H9 (cell line): Measurements from ENCODE around the gene NR0B2. TPM values are rescaled to one million over a fixed set of nuclear protein-coding genes. Genes with fewer than 3 reads are reported as not detected.
A peak's percentile ranks its signal among the peaks of the same experiment; 100 is the strongest.

Experiments used
- DNase-seq: peaks from one replicate; pipeline ENCODE4 v3.0.0-alpha.2; 2017
- H2AFZ ChIP-seq: one replicate; pipeline ENCODE4 v1.6.1; 2013; ENCODE audit warnings: mild to moderate bottlenecking, low read length, control low read depth, moderate library complexity
- H2AK5ac ChIP-seq: 2 replicates; pipeline ENCODE4 v1.6.1; 2013; ENCODE audit warnings: low read length, control low read depth, mixed read lengths; ENCODE audit not compliant: insufficient read length
- H2BK120ac ChIP-seq: one replicate; pipeline ENCODE4 v1.6.1; 2013; ENCODE audit warnings: low read depth, mild to moderate bottlenecking, low read length, control low read depth, inconsistent platforms; ENCODE audit not compliant: poor library complexity, severe bottlenecking
- H2BK12ac ChIP-seq: 2 replicates; pipeline ENCODE4 v1.6.1; 2013; ENCODE audit warnings: low read length, control low read depth, mixed read lengths, low read depth; ENCODE audit not compliant: insufficient read length
- H2BK15ac ChIP-seq: 2 replicates; pipeline ENCODE4 v1.6.1; 2013; ENCODE audit warnings: low read depth, low read length, control low read depth
- H2BK20ac ChIP-seq: one replicate; pipeline ENCODE4 v1.6.1; 2013; ENCODE audit warnings: low read depth, mild to moderate bottlenecking, low read length, control low read depth, inconsistent platforms; ENCODE audit not compliant: poor library complexity, severe bottlenecking
- H2BK5ac ChIP-seq: 2 replicates; pipeline ENCODE4 v1.6.1; 2013; ENCODE audit warnings: low read length, control low read depth, mixed read lengths; ENCODE audit not compliant: insufficient read length
- H3K14ac ChIP-seq: 2 replicates; pipeline ENCODE4 v1.6.1; 2013; ENCODE audit warnings: low read length, control low read depth; ENCODE audit not compliant: insufficient read depth
- H3K18ac ChIP-seq: 2 replicates; pipeline ENCODE4 v1.6.1; 2013; ENCODE audit warnings: low read depth, mild to moderate bottlenecking, mixed read lengths, low read length, control low read depth; ENCODE audit not compliant: insufficient read length
- H3K23ac ChIP-seq: 2 replicates; pipeline ENCODE4 v1.6.1; 2013; ENCODE audit warnings: low read length, control low read depth, mixed read lengths, low read depth; ENCODE audit not compliant: insufficient read length
- H3K23me2 ChIP-seq: 2 replicates; pipeline ENCODE4 v1.6.1; 2013; ENCODE audit warnings: low read depth, mild to moderate bottlenecking, mixed read lengths, low read length, control low read depth; ENCODE audit not compliant: insufficient read length, poor library complexity, severe bottlenecking
- H3K27ac ChIP-seq: 2 replicates; pipeline ENCODE4 v1.5.1; 2013; ENCODE audit warnings: low read length, control low read depth, mixed read lengths, low read depth; ENCODE audit not compliant: insufficient read length
- H3K27me3 ChIP-seq: 2 replicates; pipeline ENCODE4 v1.6.1; 2013; ENCODE audit warnings: low read length, control low read depth, inconsistent platforms; ENCODE audit not compliant: insufficient read depth
- H3K4ac ChIP-seq: 2 replicates; pipeline ENCODE4 v1.6.1; 2013; ENCODE audit warnings: low read depth, mild to moderate bottlenecking, control low read depth, inconsistent platforms, low read length, moderate library complexity
- H3K4me1 ChIP-seq: 2 replicates; pipeline ENCODE4 v1.6.1; 2013; ENCODE audit warnings: low read length, control low read depth, inconsistent platforms; ENCODE audit not compliant: insufficient read depth
- H3K4me2 ChIP-seq: 2 replicates; pipeline ENCODE4 v1.6.1; 2013; ENCODE audit warnings: low read length, control low read depth, mixed read lengths; ENCODE audit not compliant: insufficient read length, insufficient read depth
- H3K56ac ChIP-seq: 2 replicates; pipeline ENCODE4 v1.6.1; 2013; ENCODE audit warnings: low read depth, mild to moderate bottlenecking, mixed read lengths, low read length, control low read depth; ENCODE audit not compliant: insufficient read length
- H3K79me1 ChIP-seq: 2 replicates; pipeline ENCODE4 v1.6.1; 2013; ENCODE audit warnings: low read depth, mild to moderate bottlenecking, moderate library complexity, low read length, control low read depth, inconsistent platforms; ENCODE audit not compliant: insufficient read depth, poor library complexity, severe bottlenecking
- H3K79me2 ChIP-seq: 2 replicates; pipeline ENCODE4 v1.6.1; 2013; ENCODE audit warnings: low read length, control low read depth, inconsistent platforms; ENCODE audit not compliant: insufficient read depth
- H3K9ac ChIP-seq: 2 replicates; pipeline ENCODE4 v1.6.1; 2013; ENCODE audit warnings: low read length, control low read depth, mixed read lengths; ENCODE audit not compliant: insufficient read length; ENCODE audit errors: extremely low read depth
- H3K9me3 ChIP-seq: one replicate; pipeline ENCODE4 v1.6.1; 2013; ENCODE audit warnings: low read depth, low read length, inconsistent platforms; ENCODE audit not compliant: control insufficient read depth
- H3T11ph ChIP-seq: one replicate; pipeline ENCODE4 v1.6.1; 2013; ENCODE audit warnings: mild to moderate bottlenecking, low read length, control low read depth, inconsistent platforms
- H4K20me1 ChIP-seq: one replicate; pipeline ENCODE4 v1.6.1; 2013; ENCODE audit not compliant: control insufficient read depth, insufficient read length, insufficient read depth
- H4K5ac ChIP-seq: 2 replicates; pipeline ENCODE4 v1.6.1; 2013; ENCODE audit warnings: low read depth, mild to moderate bottlenecking, mixed read lengths, low read length, control low read depth; ENCODE audit not compliant: insufficient read length
- H4K8ac ChIP-seq: replicated peaks from 2 replicates; pipeline ENCODE4 v1.6.1; 2013; ENCODE audit warnings: low read length, control low read depth, mixed read lengths, low read depth; ENCODE audit not compliant: insufficient read length
- H4K91ac ChIP-seq: 2 replicates; pipeline ENCODE4 v1.6.1; 2013; ENCODE audit warnings: low read depth, mild to moderate bottlenecking, moderate library complexity, mixed read lengths, low read length, control low read depth; ENCODE audit not compliant: insufficient read length
- H3K27ac Mint-ChIP-seq, 3 experiments: 2 replicates in 2 of 3; 3 replicates in 1 of 3; pipeline ENCODE4 v1.8.0; 2020 to 2021; ENCODE audit warnings: mixed read lengths in 3 of 3, mild to moderate bottlenecking in 1 of 3, moderate library complexity in 1 of 3
- H3K27me3 Mint-ChIP-seq: 2 replicates; pipeline ENCODE4 v1.8.0; 2021; ENCODE audit warnings: low read depth, mild to moderate bottlenecking, moderate library complexity, mixed read lengths
- H3K36me3 Mint-ChIP-seq, 3 experiments: 2 replicates in 2 of 3; 3 replicates in 1 of 3; pipeline ENCODE4 v1.8.0; 2020 to 2021; ENCODE audit warnings: low read depth in 3 of 3, mixed read lengths in 3 of 3; ENCODE audit not compliant: insufficient read depth in 1 of 3
- H3K4me1 Mint-ChIP-seq, 2 experiments: 2 replicates each; pipeline ENCODE4 v1.8.0; 2020; ENCODE audit warnings: mixed read lengths in 2 of 2
- H3K4me3 Mint-ChIP-seq, 2 experiments: 2 replicates in 1 of 2; 3 replicates in 1 of 2; pipeline ENCODE4 v1.8.0; 2020 to 2021; ENCODE audit warnings: mild to moderate bottlenecking in 2 of 2, mixed read lengths in 2 of 2, moderate library complexity in 1 of 2
- H3K9me3 Mint-ChIP-seq, 2 experiments: 2 replicates in 1 of 2; 3 replicates in 1 of 2; pipeline ENCODE4 v1.8.0; 2020; ENCODE audit warnings: mild to moderate bottlenecking in 2 of 2, mixed read lengths in 2 of 2, moderate library complexity in 1 of 2
- WGBS: extraction: QIAGEN DNeasy Blood & Tissue Kit; methylation state at CpG from one replicate; pipeline ENCODE4 v1.1.7; 2013; ENCODE audit warnings: missing lambda C conversion rate, low lambda C conversion rate, mixed read lengths; ENCODE audit not compliant: insufficient read length; ENCODE audit errors: extremely low coverage; 5-methylcytosine and 5-hydroxymethylcytosine counted together
- total RNA-seq: library from RNA; stranded (reverse); gene quantifications from 2 replicates; pipeline ENCODE4 v1.2.1, GENCODE V29; 2021
- TF ChIP-seq, protein P1 (sequence below): fragments of 200-600 bp; sonication (generic); conservative IDR thresholded peaks from 3 replicates; pipeline ENCODE4 v1.8.0; 2021; ENCODE audit warnings: antibody characterized with exemption, mild to moderate bottlenecking

NR0B2 gene
- total RNA-seq, 1 experiment from 2014 or later: not detected

GRCh38 chr1:26887125-26887524 is 26.6 kb downstream of the NR0B2 start:
- H3K27ac Mint-ChIP-seq: peak overlapping the region in 1 of 3 experiments; percentile 75; a peak in 1 of 7 replicates

More at GRCh38 chr1:26887125-26887524, 26.6 kb downstream of the NR0B2 start:
- peak overlapping the region; percentile 22 to 62; a peak in 3 of 5 replicates for H3K4me3 Mint-ChIP-seq
- Histone ChIP-seq H2BK120ac (no peak overlapping the region), H3K23ac (no peak overlapping the region), H3K9ac (no peak overlapping the region), H3K56ac (no peak overlapping the region), H4K20me1 (peaks cover 2% of the 10 kb centered on the region), H2AFZ (no peak overlapping the region), H3K18ac (no peak overlapping the region), H2BK5ac (no peak overlapping the region), H3K9me3 (no peaks in the 10 kb centered on the region), H3K79me2 (no peaks in the 10 kb centered on the region), H2AK5ac (no peak overlapping the region), H3K4ac (no peak overlapping the region), H3K4me2 (no peak overlapping the region), H2BK12ac (no peak overlapping the region), H4K8ac (no peak overlapping the region), H3T11ph (no peak overlapping the region), H3K4me1 (no peaks in the 10 kb centered on the region; the same call in 1 of the 2 replicates), H3K27me3 (no peaks in the 10 kb centered on the region; the same call in 1 of the 2 replicates), H2BK20ac (no peak overlapping the region), H2BK15ac (no peak overlapping the region), H4K91ac (no peak overlapping the region), H3K23me2 (peaks cover 11% of the 10 kb centered on the region), H4K5ac (no peak overlapping the region), H3K27ac (no peak overlapping the region), H3K79me1 (no peaks in the 10 kb centered on the region), H3K14ac (no peak overlapping the region)
- no peaks in the 10 kb centered on the region for H3K27me3 Mint-ChIP-seq
- no CpG with 5 or more reads among the region's 1 CpG for WGBS
- H3K9me3 Mint-ChIP-seq: no peaks in the 10 kb centered on the region
- H3K36me3 Mint-ChIP-seq: peaks cover 38 to 70% (median 58%) of the 10 kb centered on the region in 3 experiments
- peaks cover 7 to 16% of the 10 kb centered on the region in 2 experiments for H3K4me1 Mint-ChIP-seq
- no peak for DNase-seq
- TF ChIP-seq, protein P1, sequence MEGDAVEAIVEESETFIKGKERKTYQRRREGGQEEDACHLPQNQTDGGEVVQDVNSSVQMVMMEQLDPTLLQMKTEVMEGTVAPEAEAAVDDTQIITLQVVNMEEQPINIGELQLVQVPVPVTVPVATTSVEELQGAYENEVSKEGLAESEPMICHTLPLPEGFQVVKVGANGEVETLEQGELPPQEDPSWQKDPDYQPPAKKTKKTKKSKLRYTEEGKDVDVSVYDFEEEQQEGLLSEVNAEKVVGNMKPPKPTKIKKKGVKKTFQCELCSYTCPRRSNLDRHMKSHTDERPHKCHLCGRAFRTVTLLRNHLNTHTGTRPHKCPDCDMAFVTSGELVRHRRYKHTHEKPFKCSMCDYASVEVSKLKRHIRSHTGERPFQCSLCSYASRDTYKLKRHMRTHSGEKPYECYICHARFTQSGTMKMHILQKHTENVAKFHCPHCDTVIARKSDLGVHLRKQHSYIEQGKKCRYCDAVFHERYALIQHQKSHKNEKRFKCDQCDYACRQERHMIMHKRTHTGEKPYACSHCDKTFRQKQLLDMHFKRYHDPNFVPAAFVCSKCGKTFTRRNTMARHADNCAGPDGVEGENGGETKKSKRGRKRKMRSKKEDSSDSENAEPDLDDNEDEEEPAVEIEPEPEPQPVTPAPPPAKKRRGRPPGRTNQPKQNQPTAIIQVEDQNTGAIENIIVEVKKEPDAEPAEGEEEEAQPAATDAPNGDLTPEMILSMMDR: peak; percentile 64
